DND-41 (cell line): Measurements from ENCODE around the gene P3H1.

Source experiments
- EZH2 ChIP-seq: IDR thresholded peaks from 3 replicates; pipeline ENCODE4 v1.6.1; 2012; ENCODE audit warnings: borderline replicate concordance, low read depth, mild to moderate bottlenecking, moderate library complexity, low read length, inconsistent platforms; ENCODE audit not compliant: severe bottlenecking
- TF ChIP-seq, protein P1 (sequence below): IDR thresholded peaks from 2 replicates; pipeline ENCODE4 v1.5.1; 2012; ENCODE audit warnings: borderline replicate concordance, low read length, moderate library complexity, mild to moderate bottlenecking; ENCODE audit not compliant: poor library complexity, severe bottlenecking; ENCODE audit errors: extremely low read depth

GRCh38 chr1:42703888-42704464 is 62.9 kb downstream of the P3H1 start:
- TF ChIP-seq, protein P1, sequence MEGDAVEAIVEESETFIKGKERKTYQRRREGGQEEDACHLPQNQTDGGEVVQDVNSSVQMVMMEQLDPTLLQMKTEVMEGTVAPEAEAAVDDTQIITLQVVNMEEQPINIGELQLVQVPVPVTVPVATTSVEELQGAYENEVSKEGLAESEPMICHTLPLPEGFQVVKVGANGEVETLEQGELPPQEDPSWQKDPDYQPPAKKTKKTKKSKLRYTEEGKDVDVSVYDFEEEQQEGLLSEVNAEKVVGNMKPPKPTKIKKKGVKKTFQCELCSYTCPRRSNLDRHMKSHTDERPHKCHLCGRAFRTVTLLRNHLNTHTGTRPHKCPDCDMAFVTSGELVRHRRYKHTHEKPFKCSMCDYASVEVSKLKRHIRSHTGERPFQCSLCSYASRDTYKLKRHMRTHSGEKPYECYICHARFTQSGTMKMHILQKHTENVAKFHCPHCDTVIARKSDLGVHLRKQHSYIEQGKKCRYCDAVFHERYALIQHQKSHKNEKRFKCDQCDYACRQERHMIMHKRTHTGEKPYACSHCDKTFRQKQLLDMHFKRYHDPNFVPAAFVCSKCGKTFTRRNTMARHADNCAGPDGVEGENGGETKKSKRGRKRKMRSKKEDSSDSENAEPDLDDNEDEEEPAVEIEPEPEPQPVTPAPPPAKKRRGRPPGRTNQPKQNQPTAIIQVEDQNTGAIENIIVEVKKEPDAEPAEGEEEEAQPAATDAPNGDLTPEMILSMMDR = peak; percentile 9
- TF ChIP-seq EZH2 = no peak
